Cardiac atrium fibroblast (primary cell): Measurements from ENCODE around the gene FLVCR2. TPM values are rescaled to one million over a fixed set of nuclear protein-coding genes. Genes with fewer than 3 reads are reported as not detected.

Source experiments
- total RNA-seq: library from RNA; depleted of rRNA; stranded (reverse); fragments of >200 nt; gene quantifications from 2 replicates; pipeline ENCODE4 v1.2.3, GENCODE V29; 2015

FLVCR2 gene, protein sequence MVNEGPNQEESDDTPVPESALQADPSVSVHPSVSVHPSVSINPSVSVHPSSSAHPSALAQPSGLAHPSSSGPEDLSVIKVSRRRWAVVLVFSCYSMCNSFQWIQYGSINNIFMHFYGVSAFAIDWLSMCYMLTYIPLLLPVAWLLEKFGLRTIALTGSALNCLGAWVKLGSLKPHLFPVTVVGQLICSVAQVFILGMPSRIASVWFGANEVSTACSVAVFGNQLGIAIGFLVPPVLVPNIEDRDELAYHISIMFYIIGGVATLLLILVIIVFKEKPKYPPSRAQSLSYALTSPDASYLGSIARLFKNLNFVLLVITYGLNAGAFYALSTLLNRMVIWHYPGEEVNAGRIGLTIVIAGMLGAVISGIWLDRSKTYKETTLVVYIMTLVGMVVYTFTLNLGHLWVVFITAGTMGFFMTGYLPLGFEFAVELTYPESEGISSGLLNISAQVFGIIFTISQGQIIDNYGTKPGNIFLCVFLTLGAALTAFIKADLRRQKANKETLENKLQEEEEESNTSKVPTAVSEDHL
- total RNA-seq, result 3.8 and 5.0 TPM in 2 replicates

DNA sequence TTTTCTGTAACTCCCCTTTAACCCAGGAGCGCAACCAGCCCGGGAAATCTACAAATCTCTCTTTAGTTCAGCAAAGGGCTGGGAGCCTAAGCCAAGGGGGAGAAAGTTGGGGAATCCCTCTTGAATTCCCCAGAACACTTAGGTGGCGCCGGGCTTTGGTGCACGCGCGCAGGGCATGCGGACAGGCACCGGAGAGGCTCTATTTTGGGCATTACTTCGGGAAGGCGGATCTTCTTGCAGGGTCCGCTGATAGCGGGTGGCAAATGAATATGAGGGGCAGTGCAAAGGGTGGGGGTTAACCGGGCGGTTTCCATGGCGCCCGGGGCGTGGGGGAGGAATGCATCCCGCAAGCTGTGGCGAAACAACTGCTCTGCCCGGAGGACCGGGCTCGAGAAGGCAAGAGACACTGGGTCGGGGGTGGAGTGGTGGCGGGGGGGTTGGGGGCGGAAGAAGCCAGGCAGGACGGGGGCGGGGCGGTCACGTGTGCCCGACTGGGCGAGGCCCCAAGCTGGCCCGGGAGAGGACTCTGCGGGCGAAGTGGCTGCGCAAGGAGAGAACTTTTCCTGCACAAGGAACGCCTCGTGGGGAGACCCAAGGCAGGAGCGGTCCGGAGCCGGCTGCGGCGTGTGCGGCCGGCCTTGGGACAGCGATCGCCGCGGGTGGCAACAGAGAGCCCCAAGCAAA lies at the start of gene FLVCR2:
Gene FLVCR2, plus strand, starts transcription at position 519 of the 684 bp plus-strand sequence. CDS start 353 bp downstream, outside the sequence.

DNA sequence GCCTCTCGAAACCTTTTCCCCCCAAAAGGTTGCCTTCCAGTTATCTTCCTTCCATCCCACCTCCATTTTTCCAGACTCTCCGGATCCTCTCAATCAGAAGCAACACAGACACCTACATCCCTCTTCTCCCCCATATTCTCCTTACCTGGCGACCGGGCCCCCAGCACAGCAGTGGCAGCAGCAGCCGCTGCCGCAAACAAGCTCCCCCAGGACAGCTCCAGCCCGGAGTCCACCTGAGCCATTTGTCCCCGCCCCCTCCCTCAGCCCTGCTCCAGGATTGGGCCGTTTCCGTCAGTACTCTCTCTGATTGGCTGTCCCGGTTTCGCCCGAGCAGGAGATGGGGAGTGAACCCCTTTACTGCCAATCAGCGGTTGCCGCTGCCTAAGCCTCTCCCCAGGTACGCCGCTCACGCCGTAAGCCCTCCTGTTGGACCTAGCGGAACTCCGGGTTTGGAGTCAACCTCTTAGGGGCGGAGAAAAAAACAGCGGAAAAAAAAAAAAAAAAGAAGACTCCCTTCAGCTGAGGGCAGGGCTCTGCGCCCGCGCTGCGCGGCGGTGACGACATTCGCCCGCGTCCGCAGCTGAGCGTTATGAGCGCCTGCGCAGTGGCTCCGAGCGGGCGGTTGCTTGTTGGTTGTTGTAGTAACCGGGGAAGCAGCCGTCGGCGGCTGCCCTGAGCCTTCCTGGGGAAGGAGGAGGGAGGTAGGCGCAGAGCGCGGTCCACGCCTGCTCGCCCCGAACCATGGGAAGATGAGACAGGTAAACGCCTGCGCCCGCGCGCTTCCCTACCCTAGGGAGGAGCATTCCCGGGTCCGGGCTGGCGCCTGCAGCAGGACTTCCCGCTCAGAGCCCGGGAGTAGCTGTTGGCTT lies 82.4 kb downstream of the FLVCR2 start, which contains the start of the genes ERG28 and TTLL5:
Gene ERG28, minus strand, starts transcription at position 247 of the 869 bp plus-strand sequence. CDS start 3,374 bp downstream, outside the sequence.
Gene TTLL5, plus strand, starts transcription at position 617 of the 869 bp plus-strand sequence. CDS start 1,904 bp downstream, outside the sequence.

Other genes with a start within 250 kb of the FLVCR2 start
- 95.1 and 122 TPM in 2 replicates for gene JDP2, start 150.6 kb upstream of the FLVCR2 start, total RNA-seq
- gene BATF, start 56.2 kb upstream of the FLVCR2 start, total RNA-seq, result not detected in 2 replicates
- gene ERG28, start 82.3 kb downstream of the FLVCR2 start, total RNA-seq, result 8.8 and 13.9 TPM in 2 replicates
- gene TTLL5, start 82.6 kb downstream of the FLVCR2 start, total RNA-seq, result 5.2 and 37.9 TPM in 2 replicates